HG02588 (cell line): ENCODE results near the gene OR5D13.

ENCODE experiments used
- ATAC-seq: cut with Tn5 transposase; IDR thresholded peaks from one replicate; pipeline ENCODE4 v1.9.1; 2021; ENCODE audit warnings: mild to moderate bottlenecking, moderate library complexity; ENCODE audit not compliant: unreplicated experiment

OR5D13 gene, protein sequence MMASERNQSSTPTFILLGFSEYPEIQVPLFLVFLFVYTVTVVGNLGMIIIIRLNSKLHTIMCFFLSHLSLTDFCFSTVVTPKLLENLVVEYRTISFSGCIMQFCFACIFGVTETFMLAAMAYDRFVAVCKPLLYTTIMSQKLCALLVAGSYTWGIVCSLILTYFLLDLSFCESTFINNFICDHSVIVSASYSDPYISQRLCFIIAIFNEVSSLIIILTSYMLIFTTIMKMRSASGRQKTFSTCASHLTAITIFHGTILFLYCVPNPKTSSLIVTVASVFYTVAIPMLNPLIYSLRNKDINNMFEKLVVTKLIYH

GRCh38 chr11:55773138-55773537, at the start of gene OR5D13:
OR5D13 (plus strand) TSS chr11:55773438; CDS start chr11:55773438, 0 bp downstream.
- ATAC-seq, result no peak

GRCh38 chr11:55726715-55727324, 46.4 kb upstream of the OR5D13 start:
- ATAC-seq, result no peak

- ATAC-seq, result no peak
These were observed 40.3 kb upstream of the OR5D13 start for GRCh38 chr11:55732936-55733335.

DNA sequence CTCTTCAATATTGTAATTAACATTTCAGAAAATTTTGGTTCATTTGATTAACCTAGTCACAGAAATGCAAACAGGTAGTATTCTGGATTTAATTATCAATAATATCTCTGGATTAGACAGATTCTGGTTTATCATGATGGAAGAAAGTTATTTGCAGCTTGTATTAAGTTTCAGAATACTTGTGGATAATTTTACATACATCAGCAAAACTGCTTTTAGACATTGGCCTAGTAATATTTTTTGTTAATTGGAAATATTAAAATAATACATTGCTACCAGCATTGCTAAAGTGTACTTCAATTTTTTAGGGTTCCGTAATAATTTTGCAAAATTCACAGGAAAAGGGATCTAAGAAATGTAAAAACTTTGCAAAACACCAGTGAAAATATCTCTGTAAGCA, 18.4 kb downstream of the OR5D13 start:
- ATAC-seq, result no peak

GRCh38 chr11:55793321-55793720, 20.1 kb downstream of the OR5D13 start:
- no peak for ATAC-seq

DNA sequence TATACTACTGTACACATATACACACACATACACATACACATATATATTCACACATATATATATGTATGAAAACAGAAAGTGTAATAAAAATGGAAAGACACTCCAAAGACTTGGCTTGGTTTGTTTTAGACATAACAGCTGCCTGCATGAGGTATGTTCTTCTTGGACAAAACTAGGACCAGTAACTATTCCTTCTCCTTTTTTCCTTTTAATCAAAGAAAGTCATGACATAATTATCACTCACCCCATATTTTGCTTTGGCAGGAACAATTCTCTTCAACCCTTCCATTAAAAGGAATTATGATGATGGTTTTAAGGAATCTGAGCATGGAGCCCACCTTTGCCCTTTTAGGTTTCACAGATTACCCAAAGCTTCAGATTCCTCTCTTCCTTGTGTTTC, 22.0 kb downstream of the OR5D13 start, which contains the start of gene OR5D14:
OR5D14 (plus strand) TSS at position 301 of the 400 bp plus-strand sequence; CDS start at position 301, 0 bp downstream.
- no peak for ATAC-seq

- no peak for ATAC-seq
These were observed 33.0 kb downstream of the OR5D13 start for GRCh38 chr11:55806248-55806647.

GRCh38 chr11:55811067-55811466, 37.8 kb downstream of the OR5D13 start, which contains the start of gene OR5L1:
OR5L1 (plus strand) TSS chr11:55811367; CDS start chr11:55811467, 100 bp downstream.
- no peak for ATAC-seq

GRCh38 chr11:55819330-55819729, 46.1 kb downstream of the OR5D13 start, which contains the start of gene OR5D18:
OR5D18 (plus strand) TSS chr11:55819630; CDS start chr11:55819630, 0 bp downstream.
- no peak for ATAC-seq
